ENCODE measurements around the gene UBE2J1.

- TF ChIP-seq CTCF (IDR thresholded peaks at IDR 0.05 in 8 of 11, conservative IDR thresholded peaks at IDR 0.05 in 3 of 11) = no peak
- no peak for TF ChIP-seq POLR2AphosphoS5 (IDR thresholded peaks at IDR 0.05)
- TF ChIP-seq POLR2A (IDR thresholded peaks at IDR 0.05) = no peak
These were observed 61.9 kb downstream of the UBE2J1 start for GRCh38 chr6:89290401-89291155.

All from spleen (tissue), 7 donors.